T-helper 1 cell (primary cell): ENCODE measurements around the gene IQCN.

Experiments used
- DNase-seq, 5 donors: peaks; one replicate each; pipeline ENCODE4 v3.0.0-alpha.2; 2012 to 2020

IQCN gene

DNA sequence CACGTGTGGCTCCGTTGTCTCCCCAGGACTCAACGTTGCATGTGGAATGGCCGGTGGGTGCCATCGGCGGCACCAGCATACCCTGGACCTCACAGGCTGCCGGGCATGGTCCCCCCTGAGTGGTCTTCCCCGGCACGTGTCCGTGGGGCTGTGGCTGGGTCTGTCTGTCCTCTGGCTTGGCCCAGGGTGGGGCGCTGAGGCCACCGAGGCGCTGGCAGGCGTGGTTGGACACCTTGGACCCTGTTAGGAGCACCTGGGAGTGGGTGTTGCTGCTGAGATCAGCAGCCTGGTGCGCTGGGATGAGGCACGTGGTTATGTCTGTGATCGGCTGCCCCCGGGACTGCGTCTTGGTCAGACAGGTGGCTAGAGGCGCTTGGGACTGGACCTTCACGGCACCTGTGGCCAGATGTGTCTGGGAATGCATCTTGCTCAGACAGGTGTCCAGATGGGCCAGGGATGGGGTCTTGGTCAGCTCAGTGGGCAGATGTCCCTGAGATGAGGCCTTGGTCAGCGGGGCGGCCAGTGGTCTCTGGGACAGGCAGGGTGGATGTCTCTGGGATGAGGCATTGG, 9.2 kb downstream of the IQCN start:
- DNase-seq = no peak

DNA sequence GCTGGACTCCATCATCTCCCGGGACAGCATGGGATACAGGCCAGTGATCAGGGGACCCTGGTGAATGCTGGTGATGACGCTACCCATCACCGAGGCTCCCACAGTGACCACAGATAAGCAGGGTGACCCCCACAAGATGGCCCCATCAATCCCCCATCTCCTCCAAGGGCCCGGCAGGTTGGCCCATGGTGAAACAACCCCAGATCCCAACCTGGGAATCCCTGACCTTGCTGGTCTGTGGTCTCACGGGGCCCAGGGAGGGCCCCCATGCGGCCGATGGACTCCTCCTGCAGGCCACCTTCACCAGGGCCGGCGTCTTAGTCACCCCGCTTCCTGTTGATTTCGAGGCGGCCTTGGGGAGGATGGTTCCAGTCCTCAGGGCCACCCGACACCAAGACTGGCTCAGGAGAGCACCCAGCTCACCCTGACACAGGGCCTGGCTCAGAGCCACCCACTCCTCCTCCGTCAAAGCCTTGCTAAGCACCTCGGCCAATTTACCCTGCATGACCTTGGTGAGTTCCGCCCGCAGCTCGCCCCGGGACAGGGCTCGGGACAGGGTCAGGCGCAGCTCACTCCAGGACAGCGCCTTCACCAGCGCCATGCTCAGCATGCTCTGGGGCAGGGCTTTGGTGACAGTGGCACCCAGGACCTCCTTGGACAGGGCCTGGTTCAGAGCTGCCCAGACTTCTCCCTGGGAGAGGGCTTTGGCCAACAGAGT, 10.0 kb downstream of the IQCN start:
- DNase-seq = no peak

DNA sequence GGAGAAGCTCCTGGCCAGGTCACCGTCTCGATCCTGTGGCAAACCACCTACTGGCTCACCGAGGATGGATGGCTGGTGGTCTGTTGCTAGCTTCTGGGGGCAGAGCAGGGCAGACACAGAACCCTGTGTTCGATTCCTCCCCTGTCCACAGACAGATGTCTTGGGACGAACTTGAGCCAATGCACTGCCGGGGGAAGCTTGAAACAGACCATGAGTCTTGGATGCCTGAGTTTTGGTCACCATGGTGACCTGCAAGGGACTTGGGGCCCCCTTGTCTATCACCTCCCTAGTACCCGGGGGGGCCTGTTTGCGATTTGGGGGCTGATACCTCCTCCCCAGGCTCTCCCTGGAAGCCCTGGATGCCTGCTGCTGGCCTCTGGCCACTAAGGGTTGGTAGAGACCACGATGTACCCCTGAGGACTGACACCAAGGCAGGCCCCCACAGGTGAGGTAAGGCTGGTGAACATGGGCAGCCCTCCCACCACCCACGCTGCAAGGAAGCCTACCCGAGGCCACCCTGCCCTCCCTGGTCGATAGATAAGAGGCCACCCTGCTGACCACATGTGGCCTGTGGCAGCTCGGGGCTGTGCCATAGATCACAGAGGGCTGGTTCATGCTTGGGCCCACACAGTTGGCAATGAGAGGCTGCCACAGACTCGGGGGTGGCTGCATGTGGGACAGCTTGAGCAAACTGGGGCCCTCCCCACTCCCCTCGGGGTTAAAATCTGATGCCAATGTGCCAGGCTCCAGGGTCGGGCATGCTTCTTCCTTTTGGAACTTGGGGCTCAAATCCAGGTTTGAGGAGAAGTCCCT, 10.7 kb downstream of the IQCN start:
- DNase-seq = no peak

DNA sequence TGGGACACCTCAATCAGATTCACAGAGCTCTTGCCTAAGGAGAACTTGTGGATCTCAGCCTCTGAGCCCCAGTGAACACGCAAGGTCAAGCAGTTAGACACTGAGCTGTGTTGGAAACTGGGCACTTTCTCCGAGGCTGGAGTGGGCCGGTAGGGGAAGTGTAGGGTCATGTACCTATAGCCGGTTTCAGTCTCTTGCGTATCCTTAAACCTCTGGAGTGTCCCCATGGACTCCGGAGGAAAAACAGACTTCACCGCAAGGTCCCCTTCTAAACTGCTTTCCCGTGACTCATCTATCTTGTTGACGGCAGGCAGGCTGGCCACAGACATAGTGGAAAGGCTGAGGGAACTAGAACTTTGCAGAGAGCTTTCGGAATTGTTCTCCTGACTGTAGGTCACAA, 11.3 kb downstream of the IQCN start:
- no peak for DNase-seq

DNA sequence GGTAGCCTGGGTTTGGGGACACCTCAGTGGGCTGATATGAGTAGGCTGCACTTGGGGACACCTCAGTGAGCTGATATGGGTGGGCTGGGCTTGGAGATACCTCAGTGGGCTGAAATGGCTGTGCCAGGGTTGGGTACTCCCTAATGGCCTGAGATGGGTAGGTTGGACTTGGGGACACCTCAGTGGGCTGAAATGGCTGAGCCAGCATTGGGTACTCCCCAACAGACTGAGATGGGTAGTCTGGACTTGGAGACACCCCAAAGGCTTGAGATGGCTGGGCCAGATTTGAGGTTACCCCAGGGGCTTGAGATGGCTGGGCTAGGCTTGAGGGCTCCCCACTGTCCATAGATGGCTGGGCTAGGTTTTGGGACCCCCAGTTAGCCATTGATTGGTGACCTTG, 12.1 kb downstream of the IQCN start:
- DNase-seq = no peak

DNA sequence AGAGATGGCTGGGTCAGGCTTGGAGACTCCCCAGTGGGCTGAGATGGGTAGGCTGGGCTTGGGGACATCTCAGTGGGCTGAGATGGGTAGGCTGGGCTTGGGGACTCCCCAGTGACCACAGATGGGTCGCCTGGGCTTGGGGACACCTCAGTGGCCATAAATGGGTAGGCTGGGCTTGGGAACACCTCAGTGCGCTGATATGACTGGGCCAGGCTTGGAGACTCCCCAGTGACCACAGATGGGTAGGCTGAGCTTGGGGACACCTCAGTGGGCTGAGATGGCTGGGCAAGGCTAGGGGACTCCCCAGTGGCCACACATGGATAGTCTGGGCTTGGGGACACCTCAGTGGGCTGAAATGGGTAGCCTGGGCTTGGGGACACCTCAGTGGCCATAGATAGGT, 12.8 kb downstream of the IQCN start:
- no peak for DNase-seq

DNA sequence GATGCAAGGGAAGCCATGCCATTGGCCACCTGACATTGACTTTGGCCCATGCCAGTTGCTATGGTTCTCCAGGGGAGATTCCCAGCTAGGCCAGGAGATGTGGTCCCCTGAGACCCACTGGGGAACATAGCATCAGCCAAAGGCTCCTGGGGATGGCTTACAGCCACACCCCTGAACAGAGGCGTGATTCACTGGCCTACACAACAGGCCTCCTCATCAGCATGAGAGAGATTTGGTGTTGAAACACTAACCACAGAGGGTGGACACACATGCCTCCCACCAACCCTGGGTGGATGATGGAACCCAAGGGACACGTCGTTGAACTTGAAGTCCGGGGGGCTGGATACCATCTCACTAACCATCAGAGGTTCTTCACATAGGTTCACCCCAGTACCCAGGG, 14.4 kb downstream of the IQCN start:
- no peak for DNase-seq

DNA sequence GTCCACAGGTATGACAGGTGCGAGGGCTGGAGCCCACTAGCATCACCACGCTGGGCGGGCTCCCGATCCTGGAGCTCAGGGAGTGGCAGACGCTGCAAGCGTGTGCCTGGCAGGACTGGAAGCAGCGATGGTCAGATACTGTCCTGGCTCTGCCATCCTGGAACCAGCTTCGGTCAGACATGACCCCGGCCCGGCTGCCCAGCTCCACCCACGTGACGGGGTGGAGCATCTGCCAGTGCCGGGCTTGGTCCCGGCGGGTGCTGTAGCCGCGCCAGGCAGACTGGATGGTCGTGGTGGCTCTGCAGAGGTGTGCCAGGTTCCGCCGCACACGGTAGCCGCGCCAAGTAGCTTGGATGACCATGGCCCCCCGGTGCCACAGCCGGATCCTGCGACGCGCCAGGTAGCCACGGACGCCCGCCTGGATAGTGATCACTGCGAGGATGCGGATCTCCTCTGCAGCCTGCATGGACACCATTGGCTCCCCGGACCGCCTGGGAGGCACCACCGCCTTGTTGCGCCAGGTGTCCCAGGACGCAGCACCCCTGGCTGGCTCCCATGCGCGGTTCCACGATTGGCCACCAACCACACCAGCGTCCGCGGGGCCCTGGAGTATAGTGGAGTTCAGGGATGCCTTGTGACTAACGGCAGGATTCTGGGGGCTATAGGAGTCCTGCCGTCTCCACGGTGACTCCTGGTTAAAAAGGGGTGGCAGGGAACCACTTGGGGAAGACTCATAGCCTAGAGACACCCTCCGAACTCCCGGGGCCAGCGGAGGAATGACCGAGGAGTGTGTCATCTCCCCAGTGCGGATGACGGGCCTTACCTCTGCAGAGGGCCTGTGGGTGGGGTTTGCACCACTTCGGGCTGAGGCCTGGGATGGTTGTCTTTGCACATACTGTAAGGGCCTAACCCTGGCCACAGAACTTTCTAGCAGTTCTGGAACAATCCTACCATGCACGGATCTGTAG, 16.5 kb downstream of the IQCN start:
- no peak for DNase-seq

DNA sequence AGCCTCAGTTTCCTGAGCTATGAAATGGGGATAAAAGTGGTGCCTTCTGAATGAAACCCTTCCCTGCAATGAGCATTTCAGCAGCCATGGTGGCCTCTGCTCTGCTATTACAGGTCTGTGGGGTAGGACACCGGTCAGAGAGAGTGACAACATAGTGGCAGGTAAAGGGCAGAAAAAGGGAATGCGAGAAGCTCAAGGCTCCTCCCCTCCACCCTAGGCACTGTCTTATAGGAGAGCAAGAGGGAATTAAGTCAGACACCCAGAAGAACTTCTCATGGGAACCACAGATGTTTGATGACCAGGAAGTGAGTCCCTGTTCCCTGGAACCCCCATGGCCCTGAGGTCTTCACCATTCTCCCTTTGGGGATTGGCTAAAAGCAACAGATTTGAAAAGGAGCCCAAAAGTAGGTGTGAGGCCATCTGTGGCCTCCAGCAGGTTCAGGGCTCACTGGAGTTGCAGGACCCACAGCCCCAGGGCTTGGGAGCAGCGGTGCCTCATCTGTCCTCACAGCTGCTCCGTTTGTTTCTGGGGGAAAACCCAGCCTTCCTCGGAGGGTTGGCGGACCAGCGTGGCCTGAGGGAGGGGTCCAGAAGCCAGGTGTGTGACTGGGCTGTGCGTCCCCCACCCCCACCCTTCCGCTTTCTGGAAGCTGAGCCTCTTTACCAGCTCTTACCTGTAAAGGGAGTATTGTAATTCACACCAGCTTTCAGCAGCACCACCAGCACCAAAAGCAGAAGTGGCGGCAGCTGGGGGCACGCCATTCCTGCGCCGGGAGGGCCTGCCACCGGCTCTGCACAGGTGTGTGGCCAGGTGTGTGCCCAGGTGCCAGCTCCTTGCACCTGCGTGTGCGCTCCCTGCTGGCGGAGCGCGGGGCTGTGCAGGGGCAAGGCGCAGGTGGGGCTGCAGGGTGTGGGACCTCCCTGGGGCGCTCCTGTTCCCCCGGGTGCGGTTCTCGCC, 19.4 kb downstream of the IQCN start:
- DNase-seq = no peak

DNA sequence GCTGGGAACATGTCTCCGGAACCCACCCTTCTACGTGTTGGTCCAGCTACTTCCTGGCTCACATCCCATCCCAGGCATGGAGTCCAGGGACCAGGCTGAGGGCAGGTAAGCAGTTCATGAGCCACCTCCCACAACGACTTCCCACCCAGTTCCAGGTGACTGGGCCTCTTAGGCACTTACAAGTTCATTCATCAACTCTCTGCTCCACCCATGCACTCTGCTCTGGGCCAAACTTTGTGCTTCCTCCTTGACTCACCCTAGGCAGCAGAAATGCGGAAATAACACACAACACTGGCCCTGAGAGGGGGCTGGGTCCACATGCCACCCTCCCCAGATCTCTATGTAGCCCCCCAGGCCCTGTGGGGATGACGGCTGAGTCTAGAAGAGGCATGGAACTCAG, 20.5 kb downstream of the IQCN start:
- no peak for DNase-seq

DNA sequence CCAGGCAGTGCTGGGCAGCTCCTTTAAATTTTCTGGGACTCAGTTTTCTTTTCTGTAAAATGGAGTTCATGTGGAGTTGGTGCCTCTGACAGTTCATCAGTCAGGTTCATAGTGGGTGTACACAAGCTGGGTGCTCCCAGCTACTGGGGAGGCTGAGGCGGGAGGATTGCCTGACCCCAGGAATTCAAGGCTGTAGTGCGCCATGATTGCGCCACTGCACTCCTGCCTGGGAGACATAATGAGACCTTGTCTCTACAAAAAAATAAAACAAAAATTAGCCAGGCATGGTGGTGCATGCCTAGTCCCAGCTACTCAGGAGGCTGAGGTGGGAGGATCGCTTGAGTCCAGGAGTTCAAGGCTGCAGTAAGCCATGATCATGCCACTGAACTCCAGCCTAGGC, 21.1 kb downstream of the IQCN start:
- DNase-seq = no peak

DNA sequence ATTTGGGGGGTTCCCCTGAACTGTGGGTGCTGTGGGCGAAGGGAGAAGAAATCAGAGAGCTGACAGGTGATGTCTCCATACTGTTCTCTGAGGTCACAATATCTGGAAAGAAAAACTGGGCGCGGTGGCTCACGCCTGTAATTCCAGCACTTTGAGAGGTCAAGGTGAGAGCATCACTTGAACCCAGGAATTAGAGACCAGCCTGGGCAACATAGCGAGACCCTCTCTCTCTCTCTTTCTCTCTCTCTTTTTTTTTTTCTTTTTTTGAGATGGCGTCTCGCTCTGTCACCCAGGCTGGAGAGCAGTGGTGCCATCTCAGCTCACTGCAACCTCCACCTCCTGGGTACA, 21.9 kb downstream of the IQCN start:
- DNase-seq = no peak

DNA sequence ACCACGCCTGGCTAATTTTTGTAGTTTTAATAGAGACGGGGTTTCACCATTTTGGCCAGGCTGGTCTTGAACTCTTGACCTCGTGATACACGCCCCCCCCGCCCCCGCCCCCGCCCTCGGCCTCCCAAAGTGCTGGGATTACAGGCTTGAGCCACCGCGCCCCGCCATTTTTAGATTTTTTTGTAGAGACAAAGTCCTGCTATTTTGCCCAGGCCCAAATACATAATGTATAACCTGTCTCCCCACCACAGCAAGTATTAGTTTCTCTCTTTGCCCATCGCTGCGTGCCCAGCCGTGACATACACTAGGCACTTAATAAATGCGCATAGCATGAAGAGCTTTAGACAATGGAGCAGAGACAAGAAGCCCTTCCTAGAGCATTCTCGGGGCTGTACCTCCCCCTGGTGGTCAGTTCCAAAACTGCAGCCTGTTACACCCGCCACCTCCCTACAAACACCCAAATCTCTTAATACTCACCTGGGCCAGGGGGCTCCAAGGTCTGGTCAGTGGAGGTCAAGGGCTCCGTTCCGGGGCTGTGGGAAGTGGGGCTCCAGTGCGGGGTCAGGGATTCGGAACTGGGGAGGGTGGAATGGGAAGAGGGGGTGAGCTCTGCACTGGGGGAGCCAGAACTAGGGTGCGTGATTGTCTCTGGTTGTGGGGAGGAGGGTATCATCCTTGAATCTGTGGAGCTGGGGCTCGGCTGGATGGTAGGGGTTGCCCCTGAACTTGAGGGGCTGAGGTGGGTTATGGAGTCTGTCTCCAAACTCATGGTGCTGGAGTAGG, 22.5 kb downstream of the IQCN start:
- peak; percentile 47 to 81 (median 68) for DNase-seq

DNA sequence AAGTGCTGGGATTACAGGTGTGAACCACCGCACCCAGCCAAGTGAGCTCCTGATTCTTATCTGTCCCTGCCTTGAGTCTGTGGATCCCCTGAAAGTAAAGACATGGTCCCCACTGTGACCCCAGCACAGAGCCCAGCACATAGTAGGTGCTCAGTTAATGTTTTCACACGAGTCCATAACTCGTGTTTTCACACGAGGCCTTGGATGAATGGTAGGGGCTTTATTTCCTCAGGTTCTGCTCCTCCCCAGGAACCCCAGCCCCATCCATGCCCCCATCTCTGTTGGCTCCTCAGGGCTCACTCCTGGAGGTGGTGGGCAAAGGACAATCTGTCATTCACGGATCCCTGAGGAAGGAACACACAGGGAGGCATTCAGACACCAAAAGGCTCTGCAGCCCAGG, 24.4 kb downstream of the IQCN start:
- no peak for DNase-seq

DNA sequence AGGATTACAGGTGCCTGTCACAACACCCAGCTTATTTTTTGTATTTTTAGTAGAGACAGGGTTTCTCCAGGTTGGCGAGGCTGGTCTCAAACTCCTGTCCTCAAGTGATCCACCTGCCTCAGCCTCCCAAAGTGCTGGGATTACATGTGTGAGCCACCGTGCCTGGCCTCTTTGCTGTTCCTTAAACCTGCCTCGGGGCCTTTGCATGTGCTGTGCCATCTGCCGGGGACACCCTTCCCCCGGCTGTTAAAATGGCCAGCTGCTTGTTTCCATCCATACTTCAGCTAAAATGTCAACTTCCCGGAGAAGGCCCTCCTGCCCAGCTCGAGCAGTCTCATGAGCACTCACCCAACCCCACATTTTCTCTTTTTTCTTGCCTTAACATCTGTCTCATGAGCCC, 29.0 kb downstream of the IQCN start:
- no peak for DNase-seq

DNA sequence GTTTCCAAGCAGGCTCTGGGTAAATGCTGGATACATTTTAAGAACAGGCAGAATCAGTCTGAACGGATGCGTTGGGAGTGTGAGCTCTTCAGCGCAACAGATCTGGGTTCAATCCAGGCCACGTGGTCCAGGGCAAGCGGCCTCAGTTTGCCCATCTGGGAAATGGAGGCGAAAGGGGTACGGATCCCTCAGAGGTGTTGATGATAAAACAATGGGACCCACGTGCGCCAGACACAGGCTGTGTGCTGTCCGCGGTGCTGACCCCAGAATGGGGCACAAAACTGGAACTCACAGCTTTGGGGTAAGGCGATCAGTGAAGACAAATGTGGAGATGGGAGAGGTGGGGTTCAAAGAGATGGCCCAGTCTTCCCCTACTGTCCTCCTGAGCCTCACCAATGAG, 34.9 kb downstream of the IQCN start:
- no peak for DNase-seq

DNA sequence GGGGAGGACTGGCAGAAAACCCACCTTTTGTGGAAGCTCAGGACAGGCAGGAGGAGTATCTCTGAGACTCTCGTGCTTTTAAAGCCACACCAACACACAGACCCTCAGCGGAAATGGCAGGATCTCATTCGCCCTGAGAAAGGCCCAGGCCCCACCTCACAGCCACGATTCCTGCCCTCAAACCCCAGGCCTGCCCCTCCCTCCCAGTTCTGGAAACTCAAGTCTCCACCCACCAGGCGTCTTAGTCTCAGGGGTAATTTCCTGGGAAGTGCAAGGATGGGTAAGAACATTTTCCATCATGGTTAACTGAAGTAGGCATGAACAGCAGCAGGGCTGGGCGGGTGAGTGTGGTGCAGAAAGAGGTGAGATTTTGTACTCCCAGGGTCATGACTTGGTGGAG, 40.1 kb downstream of the IQCN start:
- no peak for DNase-seq

DNA sequence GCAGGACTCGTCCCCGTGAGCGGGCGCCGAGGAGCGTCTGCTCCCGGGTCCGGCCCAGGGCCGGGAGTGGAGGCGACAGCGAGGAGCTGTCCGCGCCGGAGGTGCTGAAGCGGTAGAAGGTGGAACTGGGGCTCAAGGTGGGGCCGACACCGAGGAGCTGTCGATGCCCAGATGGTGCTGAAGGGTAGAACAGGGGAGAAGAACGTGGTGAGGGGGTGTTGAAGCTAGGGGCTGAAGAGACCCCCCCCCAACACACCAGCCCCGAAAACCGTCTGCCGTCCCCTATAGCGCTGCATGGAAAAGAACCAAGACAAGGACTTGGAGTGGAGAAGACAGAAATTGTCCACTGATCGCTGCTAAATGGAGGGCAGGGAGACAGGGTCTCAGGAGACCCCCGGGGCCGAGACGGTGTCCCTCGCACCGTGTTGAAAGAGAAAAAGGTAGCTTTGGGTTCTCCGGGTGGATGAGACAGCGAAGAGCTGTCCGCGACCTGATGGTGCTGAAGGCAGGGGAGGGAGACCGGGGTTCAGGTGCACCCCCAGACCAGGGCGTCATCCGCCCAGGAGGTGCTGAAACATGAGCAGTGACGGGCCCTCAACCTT, 40.9 kb downstream of the IQCN start:
- peak in 3 of 5 donors; percentile 31 to 47 (median 42) for DNase-seq

DNA sequence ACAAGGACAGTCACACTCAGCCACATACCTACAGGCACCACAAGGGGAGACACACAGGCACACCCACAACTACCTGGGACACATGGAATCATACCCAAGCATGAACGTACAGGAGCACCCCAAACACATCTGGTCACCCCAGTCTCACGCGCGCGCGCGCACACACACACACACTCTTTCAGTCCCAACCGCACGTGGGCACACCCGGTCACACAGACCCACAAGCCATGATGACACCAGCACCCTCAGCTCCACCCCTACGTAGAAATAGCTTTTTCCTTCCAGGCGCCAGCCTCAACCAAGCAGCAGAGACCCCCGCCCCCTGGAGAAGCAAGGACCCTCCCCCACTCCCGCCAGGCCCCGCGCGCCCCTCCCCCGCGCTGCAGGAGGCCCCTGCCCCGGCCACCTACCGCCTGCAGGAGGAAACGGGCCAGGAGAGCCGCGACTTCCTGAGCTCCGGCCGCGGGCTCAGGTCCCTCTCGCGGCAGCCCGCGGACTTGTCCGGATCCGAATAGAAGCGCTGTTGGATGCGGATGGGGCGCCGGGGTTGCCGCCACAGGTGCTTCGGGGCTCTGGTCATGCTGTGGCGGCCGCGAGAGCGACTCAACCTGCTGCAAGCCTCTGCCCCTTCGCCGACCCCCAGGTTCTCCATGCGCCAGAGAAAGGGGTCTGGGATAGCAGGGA, 41.6 kb downstream of the IQCN start:
- DNase-seq = no peak

DNA sequence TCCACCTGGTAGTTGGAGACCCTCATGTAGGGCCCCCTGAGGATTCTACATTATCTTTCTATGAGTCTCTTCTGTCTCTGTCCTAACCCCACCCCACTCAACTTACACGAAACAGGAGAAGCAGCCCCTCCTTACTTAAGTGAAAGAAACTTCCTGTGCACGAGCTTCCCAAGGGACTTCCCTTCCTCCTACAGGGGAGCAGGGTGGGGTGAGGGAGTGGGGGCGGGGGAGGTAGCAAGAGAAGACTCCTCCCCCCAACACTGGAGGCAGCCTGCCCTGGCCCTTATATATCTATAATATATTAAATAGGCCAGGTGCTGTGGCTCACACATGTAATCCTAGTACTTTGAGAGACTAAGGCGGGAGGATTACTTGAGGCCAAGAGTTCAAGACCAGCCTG, 42.5 kb downstream of the IQCN start:
- DNase-seq = no peak
